Loucy (cell line): ENCODE results near the gene ZNF845.

ENCODE experiments used
- CTCF ChIP-seq: fragments of 200-600 bp; sonication (generic); conservative IDR thresholded peaks from 2 replicates; pipeline ENCODE4 v1.5.1; 2014; ENCODE audit warnings: mild to moderate bottlenecking, antibody characterized with exemption, low read length
- EZH2phosphoT487 ChIP-seq: fragments of 200-600 bp; IDR thresholded peaks from 2 replicates; pipeline ENCODE4 v1.6.1; 2018; ENCODE audit warnings: antibody characterized with exemption, mild to moderate bottlenecking, moderate library complexity, borderline replicate concordance

- no peak for TF ChIP-seq CTCF
- no peak for TF ChIP-seq EZH2phosphoT487
Observed at GRCh38 chr19:53388904-53389303, 55.4 kb downstream of the ZNF845 start.
